Right atrium auricular region (tissue), 2 donors: Measurements from ENCODE around the gene AGAP5. TPM values are rescaled to one million over a fixed set of nuclear protein-coding genes. Genes with fewer than 3 reads are reported as not detected.

Experiments used
- DNase-seq: peaks from one replicate; pipeline ENCODE4 v3.0.0-alpha.2; 2019; ENCODE audit warnings: low spot score
- H3K27ac ChIP-seq, 2 donors: fragments of 200-600 bp; sonication (generic); 1 replicate in 1 of 2; 2 replicates in 1 of 2; pipeline ENCODE4 v1.5.1; 2016 to 2019
- H3K27me3 ChIP-seq, 2 donors: fragments of 200-600 bp; sonication (generic); one replicate each; pipeline versions ENCODE4 v1.5.1 to v1.6.0; 2017 to 2019
- H3K36me3 ChIP-seq: fragments of 200-600 bp; sonication (generic); one replicate; pipeline ENCODE4 v1.5.1; 2016
- H3K4me1 ChIP-seq, 2 donors: fragments of 200-600 bp; sonication (generic); one replicate each; pipeline versions ENCODE4 v1.5.1 to v1.6.0; 2017 to 2019
- H3K4me3 ChIP-seq, 2 donors: fragments of 200-600 bp; sonication (generic); 1 replicate in 1 of 2; 2 replicates in 1 of 2; pipeline ENCODE4 v1.5.1; 2017 to 2019; ENCODE audit warnings: mild to moderate bottlenecking in 1 of 2, moderate library complexity in 1 of 2
- H3K9me3 ChIP-seq, 2 donors: fragments of 200-600 bp; sonication (generic); one replicate each; pipeline ENCODE4 v1.5.1; 2019
- CTCF ChIP-seq, 2 donors: fragments of 200-600 bp; sonication (generic); IDR thresholded peaks; one replicate each; pipeline ENCODE4 v1.5.1; 2019; ENCODE audit warnings: antibody characterized with exemption in 2 of 2
- total RNA-seq, 2 donors: library from RNA; depleted of rRNA; stranded (reverse); fragments of >200 nt; gene quantifications; one replicate each; pipeline ENCODE4 v1.1.0, GENCODE V29; 2016

The AGAP5 gene
- total RNA-seq, 2 donors from 2014 or later, result 1.5 to 1.9 TPM

GRCh38 chr10:73639286-73639685 is 58.6 kb downstream of the AGAP5 start:
- Histone ChIP-seq H3K27me3 (no peaks in the 10 kb centered on the region), H3K4me3 (no peak overlapping the region), H3K36me3 (no peaks in the 10 kb centered on the region), H3K4me1 (peaks cover 0 to 16% of the 10 kb centered on the region in 2 donors), H3K9me3 (no peaks in the 10 kb centered on the region), H3K27ac (no peak overlapping the region)
- no peak for DNase-seq
- TF ChIP-seq CTCF (IDR thresholded peaks at IDR 0.05), result no peak

DNA sequence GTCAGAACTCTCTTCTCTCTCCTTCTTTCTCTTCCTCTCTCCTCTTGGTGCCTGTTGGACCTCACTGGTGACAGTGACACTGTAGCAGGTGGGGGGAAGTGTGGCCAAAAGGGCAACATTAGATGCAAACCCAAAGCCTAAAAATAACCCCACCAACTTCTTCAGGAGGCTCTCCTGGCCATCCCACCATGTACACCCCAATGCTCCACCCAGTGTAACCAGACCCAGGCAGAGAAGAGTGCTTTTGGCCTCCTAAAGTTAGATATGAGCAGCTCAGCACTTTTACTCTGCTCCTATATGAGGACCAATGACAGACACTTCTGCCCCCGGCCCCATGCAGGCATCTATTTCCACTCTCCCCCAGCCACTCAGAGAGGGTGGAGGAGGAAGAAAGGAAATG is 62.1 kb downstream of the AGAP5 start:
- Histone ChIP-seq H3K4me1 (no peaks in the 10 kb centered on the region), H3K27ac (no peak overlapping the region), H3K9me3 (no peaks in the 10 kb centered on the region), H3K4me3 (no peak overlapping the region), H3K36me3 (no peaks in the 10 kb centered on the region), H3K27me3 (no peaks in the 10 kb centered on the region)
- DNase-seq, result no peak
- TF ChIP-seq CTCF (IDR thresholded peaks at IDR 0.05), result no peak

DNA sequence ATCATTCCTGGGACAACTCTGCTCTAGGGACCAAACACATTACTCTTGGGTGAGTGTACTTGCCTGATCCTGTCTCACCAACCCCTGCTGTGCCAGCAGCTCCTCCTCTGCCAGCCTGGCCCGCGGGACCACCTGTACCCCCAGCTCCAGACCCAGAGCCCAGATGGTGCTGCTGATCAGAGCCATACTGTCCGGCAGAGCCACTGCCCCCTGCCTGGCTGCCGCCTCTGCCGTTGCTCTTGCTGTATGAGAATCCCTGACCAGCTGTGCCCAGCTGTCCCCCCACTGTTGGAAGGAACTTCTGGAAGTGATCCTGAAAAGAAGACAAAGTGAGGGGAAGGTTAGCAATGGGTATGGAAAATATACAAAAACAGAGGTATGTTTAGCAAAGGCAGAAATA is 63.5 kb downstream of the AGAP5 start:
- TF ChIP-seq CTCF (IDR thresholded peaks at IDR 0.05), result no peak
- Histone ChIP-seq H3K36me3 (no peaks in the 10 kb centered on the region), H3K27me3 (no peaks in the 10 kb centered on the region), H3K4me3 (no peak overlapping the region), H3K9me3 (no peaks in the 10 kb centered on the region), H3K4me1 (no peaks in the 10 kb centered on the region), H3K27ac (no peak overlapping the region)
- no peak for DNase-seq

DNA sequence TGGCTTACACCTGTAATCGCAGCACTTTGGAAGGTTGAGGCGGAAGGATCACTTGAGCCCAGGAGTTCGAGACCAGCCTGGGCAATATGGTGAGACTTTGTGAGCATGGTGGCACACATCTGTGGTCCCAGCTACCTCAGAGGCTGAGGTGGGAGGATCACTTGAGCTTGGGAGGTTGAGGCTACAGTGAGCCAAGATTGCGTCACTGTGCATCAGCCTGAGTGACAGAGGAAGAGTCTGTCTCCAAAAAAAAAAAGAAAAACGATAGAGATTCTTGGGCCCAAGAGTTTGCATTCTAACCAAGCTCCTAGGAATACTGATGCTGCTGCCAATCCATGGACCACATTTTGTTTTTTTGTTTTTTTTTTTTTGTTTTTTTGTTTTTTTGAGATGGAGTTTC is 68.7 kb downstream of the AGAP5 start:
- Histone ChIP-seq H3K4me3 (no peak overlapping the region), H3K4me1 (peaks cover 0 to 14% of the 10 kb centered on the region in 2 donors), H3K27me3 (no peaks in the 10 kb centered on the region), H3K9me3 (no peaks in the 10 kb centered on the region), H3K36me3 (no peaks in the 10 kb centered on the region), H3K27ac (no peak overlapping the region)
- TF ChIP-seq CTCF (IDR thresholded peaks at IDR 0.05), result no peak
- no peak for DNase-seq

GRCh38 chr10:73628405-73628804 is 69.5 kb downstream of the AGAP5 start:
- TF ChIP-seq CTCF (IDR thresholded peaks at IDR 0.05), result no peak
- Histone ChIP-seq H3K4me3 (no peak overlapping the region), H3K9me3 (no peaks in the 10 kb centered on the region), H3K27me3 (no peaks in the 10 kb centered on the region), H3K36me3 (no peaks in the 10 kb centered on the region), H3K4me1 (peaks cover 0 to 14% of the 10 kb centered on the region in 2 donors), H3K27ac (no peak overlapping the region)
- DNase-seq, result no peak

- no peaks in the 10 kb centered on the region for H3K9me3 ChIP-seq
- H3K4me1 ChIP-seq, result peaks cover 0 to 14% of the 10 kb centered on the region in 2 donors
- TF ChIP-seq CTCF (IDR thresholded peaks at IDR 0.05), result no peak
- no peaks in the 10 kb centered on the region for H3K36me3 ChIP-seq
- H3K27me3 ChIP-seq, result no peaks in the 10 kb centered on the region
- H3K27ac ChIP-seq, result no peak overlapping the region
- no peak for DNase-seq
- H3K4me3 ChIP-seq, result no peak overlapping the region
Observed at GRCh38 chr10:73627300-73627699, 70.6 kb downstream of the AGAP5 start.
